Naive thymus-derived CD4-positive, alpha-beta T cell (primary cell): ENCODE data around the gene FIBIN. TPM values are rescaled to one million over a fixed set of nuclear protein-coding genes. Genes with fewer than 3 reads are reported as not detected.
"Not testable (repeated sequence)": the region's sequence is repeated elsewhere in the genome, so short reads cannot be mapped to it uniquely, and the experiment has no call there.

Experiments used
- ATAC-seq: fragments of 150-1000 bp; cut with Tn5 transposase; 2 replicates; pipeline ENCODE4 v1.10.0; 2021; ENCODE audit warnings: mild to moderate bottlenecking, moderate library complexity
- CTCF ChIA-PET: fragments of 350-600 bp; sonication (Branson Sonifier 250); formaldehyde crosslinking; loops from one replicate; lab custom pipeline; 2021; ENCODE audit warnings: antibody characterized with exemption; lab: Charles Lee
- POLR2A ChIA-PET: fragments of 350-600 bp; sonication (Branson Sonifier 250); formaldehyde crosslinking; loops from one replicate; lab custom pipeline; 2021; ENCODE audit warnings: antibody characterized with exemption, inconsistent platforms; lab: Charles Lee
- DNase-seq, 9 donors: peaks; one replicate each; pipeline versions ENCODE4 v3.0.0 to v3.0.0-alpha.2; 2020 to 2022; ENCODE audit warnings: mixed read lengths in 1 of 9
- H3K27ac ChIP-seq: one replicate; pipeline ENCODE4 v1.7.0; 2013; ENCODE audit warnings: mild to moderate bottlenecking, low read depth, low read length, moderate library complexity
- H3K27me3 ChIP-seq, 2 donors: one replicate each; pipeline ENCODE4 v1.7.0; 2013; ENCODE audit warnings: low read length in 2 of 2, mild to moderate bottlenecking in 2 of 2, moderate library complexity in 2 of 2; ENCODE audit not compliant: control insufficient read depth in 2 of 2, insufficient read depth in 2 of 2
- H3K36me3 ChIP-seq, 3 experiments: 1 replicate in 2 of 3; 2 replicates in 1 of 3; pipeline ENCODE4 v1.7.0; 2013; ENCODE audit warnings: low read length in 3 of 3, mild to moderate bottlenecking in 3 of 3, moderate library complexity in 1 of 3; ENCODE audit not compliant: insufficient read depth in 3 of 3, control insufficient read depth in 2 of 3
- H3K4me1 ChIP-seq, 2 donors: one replicate each; pipeline ENCODE4 v1.7.0; 2013; ENCODE audit warnings: low read length in 2 of 2, mild to moderate bottlenecking in 2 of 2, moderate library complexity in 1 of 2; ENCODE audit not compliant: control insufficient read depth in 2 of 2, insufficient read depth in 2 of 2
- H3K4me3 ChIP-seq: 2 replicates; pipeline ENCODE4 v1.7.0; 2013; ENCODE audit warnings: mild to moderate bottlenecking, low read length
- H3K9me3 ChIP-seq, 3 experiments: 1 replicate in 2 of 3; 2 replicates in 1 of 3; pipeline ENCODE4 v1.7.0; 2013; ENCODE audit warnings: low read length in 3 of 3; ENCODE audit not compliant: control insufficient read depth in 2 of 3
- H3K27ac Mint-ChIP-seq, 9 donors: one replicate each; pipeline ENCODE4 v1.8.0; 2020 to 2022; ENCODE audit warnings: mixed read lengths in 9 of 9, mild to moderate bottlenecking in 8 of 9, moderate library complexity in 5 of 9, inconsistent platforms in 2 of 9
- H3K27me3 Mint-ChIP-seq, 5 donors: one replicate each; pipeline ENCODE4 v1.8.0; 2021 to 2022; ENCODE audit warnings: mixed read lengths in 5 of 5, mild to moderate bottlenecking in 1 of 5
- H3K36me3 Mint-ChIP-seq, 5 donors: one replicate each; pipeline ENCODE4 v1.8.0; 2020 to 2022; ENCODE audit warnings: mixed read lengths in 5 of 5, mild to moderate bottlenecking in 3 of 5, inconsistent platforms in 1 of 5
- H3K4me1 Mint-ChIP-seq, 7 donors: one replicate each; pipeline ENCODE4 v1.8.0; 2020 to 2022; ENCODE audit warnings: mixed read lengths in 7 of 7, mild to moderate bottlenecking in 3 of 7, inconsistent platforms in 1 of 7
- H3K4me3 Mint-ChIP-seq, 10 donors: one replicate each; pipeline ENCODE4 v1.8.0; 2020 to 2022; ENCODE audit warnings: mild to moderate bottlenecking in 10 of 10, mixed read lengths in 10 of 10, moderate library complexity in 6 of 10, inconsistent platforms in 2 of 10
- H3K9me3 Mint-ChIP-seq, 11 donors: one replicate each; pipeline ENCODE4 v1.8.0; 2020 to 2022; ENCODE audit warnings: mixed read lengths in 11 of 11, mild to moderate bottlenecking in 4 of 11, inconsistent platforms in 1 of 11, moderate library complexity in 1 of 11
- intact Hi-C, 2 donors: fragments of 100-400 bp; cut with micrococcal nuclease; formaldehyde crosslinking; loops; one replicate each; pipeline ENCODE4 v1.15.1; 2023
- polyA plus RNA-seq, 2 donors: library from polyadenylated mRNA; unstranded; fragments of 300-500 nt; fragmentation: Illumina TruSeq; gene quantifications; one replicate each; pipeline ENCODE4 v1.2.3, GENCODE V29; 2021
- total RNA-seq, 6 experiments: library from RNA in 5 of 6; stranded (reverse) in 5 of 6; gene quantifications; 1 replicate in 5 of 6; 2 replicates in 1 of 6; pipeline ENCODE4 v1.2.3 and lab custom pipeline; 2021 to 2026

FIBIN gene
- total and polyA plus RNA-seq, 7 experiments from 2014 or later = not detected

DNA sequence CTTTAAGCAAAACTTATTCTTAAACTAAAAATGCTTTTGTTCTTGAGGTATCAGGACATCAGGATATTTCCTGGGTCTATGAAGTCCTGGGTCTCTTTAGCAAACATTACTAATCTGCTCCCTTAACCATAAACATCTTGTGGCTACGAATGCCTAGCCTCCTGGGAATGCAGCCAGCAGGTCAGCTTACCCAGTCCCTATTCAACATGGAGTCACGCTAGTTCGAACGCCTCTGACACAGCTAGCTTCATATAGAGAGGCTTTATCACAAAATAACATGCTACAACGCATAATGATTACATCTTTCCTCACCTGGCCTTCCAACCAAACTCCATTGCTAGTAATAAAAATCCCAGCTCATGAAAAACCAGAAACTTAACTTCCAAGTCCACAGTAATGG lies 17.5 kb upstream of the FIBIN start:
- ATAC-seq (no peak), DNase-seq (no peak)
- H3K4me1 Mint-ChIP-seq = no peaks in the 10 kb centered on the region
- CTCF ChIA-PET = no interaction called here
- H3K27ac Mint-ChIP-seq = no peak overlapping the region
- intact Hi-C loops = no loop called here
- H3K36me3 Mint-ChIP-seq = no peaks in the 10 kb centered on the region
- Histone ChIP-seq H3K9me3 (no peaks in the 10 kb centered on the region), H3K4me1 (no peaks in the 10 kb centered on the region), H3K27ac (no peak overlapping the region), H3K36me3 (no peaks in the 10 kb centered on the region), H3K4me3 (no peak overlapping the region), H3K27me3 (no peaks in the 10 kb centered on the region)
- H3K4me3 Mint-ChIP-seq = no peak overlapping the region
- no peaks in the 10 kb centered on the region for H3K27me3 Mint-ChIP-seq
- POLR2A ChIA-PET = no interaction called here
- H3K9me3 Mint-ChIP-seq = peaks cover 0 to 35% (median 12%) of the 10 kb centered on the region in 11 donors

GRCh38 chr11:26977209-26977608 lies 16.7 kb upstream of the FIBIN start:
- H3K4me3 Mint-ChIP-seq, intact Hi-C loops, CTCF ChIA-PET: not testable (repeated sequence)

GRCh38 chr11:26983645-26984044 lies 10.3 kb upstream of the FIBIN start:
- no peaks in the 10 kb centered on the region for H3K27me3 Mint-ChIP-seq
- no peaks in the 10 kb centered on the region for H3K4me1 Mint-ChIP-seq
- H3K4me3 ChIP-seq = no peak overlapping the region
- intact Hi-C loops = no loop called here
- H3K27ac ChIP-seq = no peak overlapping the region
- H3K9me3 ChIP-seq = no peaks in the 10 kb centered on the region
- no peaks in the 10 kb centered on the region for H3K36me3 Mint-ChIP-seq
- no peak for DNase-seq
- peak overlapping the region in 1 of 9 donors; percentile 3 for H3K27ac Mint-ChIP-seq
- no peak overlapping the region for H3K4me3 Mint-ChIP-seq
- H3K9me3 Mint-ChIP-seq = peaks cover 0 to 47% (median 19%) of the 10 kb centered on the region in 11 donors
- no peaks in the 10 kb centered on the region for H3K27me3 ChIP-seq
- ATAC-seq = no peak
- no peaks in the 10 kb centered on the region for H3K4me1 ChIP-seq
- POLR2A ChIA-PET = no interaction called here
- H3K36me3 ChIP-seq = no peaks in the 10 kb centered on the region
- CTCF ChIA-PET = no interaction called here

More at GRCh38 chr11:26977209-26977608, 16.7 kb upstream of the FIBIN start:
- H3K9me3 Mint-ChIP-seq = peaks cover 0 to 43% (median 15%) of the 10 kb centered on the region in 11 donors
- H3K27ac Mint-ChIP-seq, POLR2A ChIA-PET, H3K27ac ChIP-seq, H3K4me3 ChIP-seq, H3K4me1 Mint-ChIP-seq, H3K27me3 ChIP-seq, ATAC-seq, H3K36me3 ChIP-seq, H3K4me1 ChIP-seq, H3K9me3 ChIP-seq, H3K36me3 Mint-ChIP-seq, H3K27me3 Mint-ChIP-seq, DNase-seq: not testable (repeated sequence)

DNA sequence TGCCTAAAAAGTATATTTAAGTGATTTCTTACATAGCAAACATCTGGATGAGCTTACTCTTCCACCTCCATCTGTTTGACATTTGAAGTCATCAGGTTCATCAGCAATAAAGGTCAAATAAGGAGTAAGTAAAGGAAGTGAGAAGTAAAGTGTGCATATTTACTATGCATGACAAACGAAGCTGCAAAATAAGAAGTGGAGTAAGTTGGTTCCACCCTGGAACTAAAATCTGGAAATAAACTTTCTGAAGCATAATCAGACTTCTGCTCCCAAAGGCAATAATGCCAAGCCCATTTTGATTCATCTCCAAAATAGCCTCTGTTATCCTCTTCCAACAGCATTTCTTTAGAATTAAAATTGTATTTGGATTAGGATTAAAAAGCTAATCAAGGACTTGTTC lies 8.4 kb upstream of the FIBIN start:
- Mint-ChIP-seq H3K27me3 (no peaks in the 10 kb centered on the region), H3K27ac (no peak overlapping the region), H3K36me3 (no peaks in the 10 kb centered on the region), H3K9me3 (peaks cover 0 to 35% (median 10%) of the 10 kb centered on the region in 11 donors), H3K4me1 (no peaks in the 10 kb centered on the region), H3K4me3 (no peak overlapping the region)
- no peak overlapping the region for H3K27ac ChIP-seq
- H3K4me3 ChIP-seq = no peak overlapping the region
- CTCF ChIA-PET = no interaction called here
- H3K36me3 ChIP-seq = no peaks in the 10 kb centered on the region
- no peaks in the 10 kb centered on the region for H3K27me3 ChIP-seq
- H3K4me1 ChIP-seq = no peaks in the 10 kb centered on the region
- intact Hi-C loops = no loop called here
- POLR2A ChIA-PET = no interaction called here
- DNase-seq = no peak
- H3K9me3 ChIP-seq = no peaks in the 10 kb centered on the region
- no peak for ATAC-seq

- no peaks in the 10 kb centered on the region for H3K4me1 ChIP-seq
- H3K27me3 ChIP-seq = no peaks in the 10 kb centered on the region
- DNase-seq (no peak), ATAC-seq (no peak)
- Mint-ChIP-seq H3K9me3 (peaks cover 0 to 33% (median 8%) of the 10 kb centered on the region in 11 donors), H3K27ac (no peak overlapping the region), H3K4me3 (no peak overlapping the region), H3K4me1 (no peaks in the 10 kb centered on the region), H3K36me3 (no peaks in the 10 kb centered on the region), H3K27me3 (no peaks in the 10 kb centered on the region)
- intact Hi-C loops = no loop called here
- no peaks in the 10 kb centered on the region for H3K9me3 ChIP-seq
- H3K36me3 ChIP-seq = no peaks in the 10 kb centered on the region
- H3K27ac ChIP-seq = no peak overlapping the region
- H3K4me3 ChIP-seq = no peak overlapping the region
- ChIA-PET CTCF (no interaction called here), POLR2A (no interaction called here)
These were observed 8.0 kb upstream of the FIBIN start for GRCh38 chr11:26985943-26986342.

DNA sequence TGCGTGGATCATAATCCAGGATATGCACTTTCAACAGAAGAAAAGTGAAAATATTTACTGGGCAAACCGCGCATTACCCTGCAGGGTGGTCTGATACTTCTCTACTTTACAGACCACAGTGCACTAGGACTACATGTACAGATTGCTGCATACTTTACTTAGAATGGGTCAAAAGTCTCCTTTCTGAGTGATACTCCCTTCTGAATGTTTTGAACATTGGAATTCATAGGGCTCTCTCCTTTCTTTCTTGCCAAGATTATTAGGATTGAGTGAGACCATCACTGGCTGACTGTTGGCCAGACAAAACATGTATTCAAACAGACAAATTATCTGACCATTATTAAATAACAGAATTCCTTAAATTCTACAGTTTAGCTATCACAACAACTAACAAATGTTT lies 6.6 kb upstream of the FIBIN start:
- ChIA-PET POLR2A (no interaction called here), CTCF (no interaction called here)
- Mint-ChIP-seq H3K9me3 (peaks cover 0 to 19% (median 6%) of the 10 kb centered on the region in 11 donors), H3K4me3 (no peak overlapping the region), H3K27ac (no peak overlapping the region), H3K36me3 (no peaks in the 10 kb centered on the region), H3K4me1 (no peaks in the 10 kb centered on the region), H3K27me3 (peaks cover 0 to 8% (median 0%) of the 10 kb centered on the region in 5 donors)
- ATAC-seq (no peak), DNase-seq (no peak)
- Histone ChIP-seq H3K4me1 (no peaks in the 10 kb centered on the region), H3K9me3 (no peaks in the 10 kb centered on the region), H3K27ac (no peak overlapping the region), H3K36me3 (no peaks in the 10 kb centered on the region), H3K27me3 (no peaks in the 10 kb centered on the region), H3K4me3 (no peak overlapping the region)
- intact Hi-C loops = no loop called here

GRCh38 chr11:26987731-26988130 lies 6.2 kb upstream of the FIBIN start:
- ChIA-PET CTCF (no interaction called here), POLR2A (no interaction called here)
- H3K36me3 ChIP-seq = no peaks in the 10 kb centered on the region
- H3K4me3 ChIP-seq = no peak overlapping the region
- no peaks in the 10 kb centered on the region for H3K9me3 ChIP-seq
- no peaks in the 10 kb centered on the region for H3K4me1 Mint-ChIP-seq
- H3K27ac ChIP-seq = no peak overlapping the region
- no peaks in the 10 kb centered on the region for H3K27me3 ChIP-seq
- DNase-seq (no peak), ATAC-seq (no peak)
- intact Hi-C loops = no loop called here
- H3K4me1 ChIP-seq = no peaks in the 10 kb centered on the region
- no peak overlapping the region for H3K27ac Mint-ChIP-seq
- peaks cover 0 to 8% (median 0%) of the 10 kb centered on the region in 5 donors for H3K27me3 Mint-ChIP-seq
- no peak overlapping the region for H3K4me3 Mint-ChIP-seq
- no peaks in the 10 kb centered on the region for H3K36me3 Mint-ChIP-seq
- H3K9me3 Mint-ChIP-seq = peaks cover 0 to 16% (median 6%) of the 10 kb centered on the region in 11 donors
